NCI-H748 treated with DMSO at 0.1 percent for 48 hours (cell line): ENCODE data around the gene TNFSF8.

Source experiments
- DNase-seq: peaks from one replicate; lab custom pipeline; 2025; lab: John Stamatoyannopoulos, UW

TNFSF8 gene

DNA sequence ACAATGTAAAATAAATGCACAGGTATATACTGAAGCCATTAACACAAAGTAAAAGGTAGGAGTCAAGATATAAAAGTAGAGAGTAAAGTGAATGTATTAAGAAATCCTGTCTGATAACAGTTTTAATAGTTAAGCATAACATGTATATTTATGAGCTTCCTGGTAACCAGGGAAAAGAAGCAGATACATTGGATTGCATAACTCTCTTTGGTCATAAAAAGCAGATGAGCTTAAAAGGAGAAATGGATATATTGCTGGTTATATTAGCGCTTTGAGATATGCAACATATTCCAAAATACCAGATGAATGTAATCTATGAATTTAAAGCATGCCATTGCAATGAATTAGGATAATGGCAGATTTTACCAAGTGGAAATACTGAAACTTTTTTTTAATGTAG lies 6.2 kb upstream of the TNFSF8 start:
- DNase-seq = no peak

DNA sequence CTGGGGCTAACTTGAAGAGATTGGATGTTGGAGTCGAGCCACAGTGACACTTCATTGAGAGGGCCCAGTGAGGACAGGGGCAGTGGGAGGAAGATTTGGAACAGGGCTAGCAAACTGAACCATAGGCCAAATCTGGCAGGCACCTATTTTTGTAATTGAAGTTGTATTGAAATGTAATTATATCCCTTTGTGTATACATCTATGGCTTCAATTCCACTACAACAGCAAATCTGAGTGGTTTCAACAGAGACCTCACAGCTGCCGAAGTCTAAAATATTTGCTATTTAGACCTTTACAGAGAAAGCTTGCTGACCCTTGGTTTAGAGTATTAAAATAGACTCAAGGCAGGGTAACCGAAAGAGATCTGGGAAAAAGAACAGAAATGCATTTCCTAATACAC lies 4.7 kb upstream of the TNFSF8 start:
- DNase-seq = no peak

DNA sequence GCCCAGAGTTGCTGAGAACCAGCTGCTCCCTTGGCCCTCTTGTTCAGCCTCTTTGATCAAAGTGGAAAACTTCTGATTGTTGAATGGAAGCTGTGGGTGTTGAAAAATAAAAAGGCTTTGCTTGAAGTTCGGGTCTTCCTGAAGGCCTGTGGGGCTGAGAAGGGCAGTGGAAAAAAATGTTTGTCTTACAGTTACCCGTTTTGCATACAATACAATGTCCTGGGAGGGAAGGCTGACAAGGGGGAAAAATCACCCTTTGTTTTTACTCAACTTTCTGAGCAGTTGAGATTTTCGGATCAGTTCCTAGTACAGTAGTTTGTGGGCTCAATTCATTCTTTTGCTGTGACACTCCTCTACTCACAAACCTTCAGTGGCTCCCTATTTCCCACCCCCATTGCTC lies 2.1 kb upstream of the TNFSF8 start:
- no peak for DNase-seq

DNA sequence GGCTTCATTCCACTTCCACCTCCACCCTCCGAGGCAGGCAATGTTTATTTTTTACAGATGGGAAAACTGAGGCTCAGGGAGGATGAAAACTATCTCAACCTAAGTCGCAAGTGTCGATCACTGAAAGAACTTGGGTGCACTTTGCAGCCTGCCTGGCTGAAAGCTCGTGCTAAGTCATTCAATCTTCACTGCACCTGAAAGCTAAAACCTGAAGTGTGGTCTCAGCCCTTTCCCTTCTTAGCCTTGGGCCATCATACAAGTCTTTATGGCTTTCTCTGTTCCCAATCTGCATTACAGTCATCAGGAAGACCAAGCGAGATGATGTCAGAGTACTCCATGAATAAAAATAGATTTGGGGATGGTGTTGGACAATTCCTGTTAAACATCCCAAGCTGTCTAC lies 1.0 kb upstream of the TNFSF8 start:
- no peak for DNase-seq

DNA sequence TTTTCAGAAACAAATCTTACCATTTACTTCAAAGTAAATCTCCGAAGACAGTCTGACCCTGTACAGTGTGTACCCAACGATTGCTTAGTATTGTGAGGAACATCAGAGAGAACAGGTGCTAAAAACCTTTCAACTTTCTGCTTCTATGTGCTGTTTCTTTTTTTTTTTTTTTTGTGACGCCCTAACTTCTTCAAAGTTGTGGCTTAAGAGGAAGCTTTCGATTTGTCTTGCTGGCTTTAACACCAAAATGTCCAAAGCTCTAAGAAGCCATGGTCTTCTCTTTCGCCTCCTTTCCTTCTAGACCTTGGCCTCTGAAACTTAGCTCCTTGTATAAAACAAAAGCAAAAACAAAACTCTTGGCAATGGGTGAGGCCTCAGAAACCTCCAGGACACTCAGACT lies 1.2 kb downstream of the TNFSF8 start:
- no peak for DNase-seq

DNA sequence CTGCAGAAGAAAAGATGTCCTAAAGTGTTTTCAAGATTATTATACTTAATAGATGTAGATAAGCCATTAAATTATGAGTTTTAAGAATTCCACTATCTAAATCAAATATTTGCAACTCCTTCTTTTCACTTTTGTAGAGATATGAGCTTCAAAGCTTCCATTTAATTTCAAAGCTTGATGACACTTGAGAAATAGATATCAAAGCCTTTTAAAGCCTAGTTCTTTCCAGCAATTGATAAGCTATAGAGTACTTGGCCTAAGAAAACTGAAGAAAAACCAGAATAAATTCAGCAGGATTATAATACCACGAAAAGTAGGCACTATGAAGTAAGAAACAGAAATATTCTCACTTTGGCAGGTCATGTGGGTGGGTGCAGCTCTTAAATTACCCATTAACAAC lies 1.7 kb downstream of the TNFSF8 start:
- DNase-seq = no peak

DNA sequence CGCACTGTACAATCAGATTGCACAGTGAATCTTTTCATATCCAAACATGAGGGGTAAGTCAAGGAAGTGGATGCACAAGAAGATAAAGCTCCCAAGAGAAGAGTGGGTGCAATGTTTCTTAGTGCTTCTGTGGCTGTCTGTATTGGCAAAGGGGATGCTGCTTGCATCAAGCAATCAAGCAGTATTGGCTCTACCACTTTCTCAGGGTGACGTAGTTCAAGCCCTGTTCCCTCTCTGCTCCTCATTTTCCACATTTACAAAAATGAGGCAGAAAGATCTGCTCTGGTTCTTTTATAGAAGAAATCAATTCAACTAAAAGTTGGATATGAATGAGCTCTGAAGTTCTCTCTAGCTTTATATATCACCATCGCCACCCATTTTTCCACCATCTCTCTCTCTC lies 2.3 kb downstream of the TNFSF8 start:
- DNase-seq = no peak

DNA sequence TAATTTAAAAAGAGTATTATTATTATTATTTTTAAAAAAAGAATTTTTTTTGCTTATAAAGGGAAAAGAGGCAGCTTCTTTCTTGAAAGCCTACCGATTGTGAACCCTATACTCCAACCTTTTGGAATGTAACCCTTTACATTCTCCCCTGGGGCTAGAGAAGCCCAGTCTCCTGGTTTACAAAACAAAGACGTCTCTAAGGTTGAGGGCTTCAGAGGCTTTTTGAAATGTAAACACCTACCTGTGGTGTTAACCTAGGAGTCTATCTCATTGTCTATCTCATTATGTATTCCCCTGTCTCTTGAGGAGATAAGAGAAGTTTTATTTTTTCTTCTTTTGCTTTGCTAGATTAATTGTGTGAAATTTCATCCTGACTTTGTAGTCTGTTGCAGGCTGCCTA lies 4.7 kb downstream of the TNFSF8 start:
- DNase-seq = no peak

DNA sequence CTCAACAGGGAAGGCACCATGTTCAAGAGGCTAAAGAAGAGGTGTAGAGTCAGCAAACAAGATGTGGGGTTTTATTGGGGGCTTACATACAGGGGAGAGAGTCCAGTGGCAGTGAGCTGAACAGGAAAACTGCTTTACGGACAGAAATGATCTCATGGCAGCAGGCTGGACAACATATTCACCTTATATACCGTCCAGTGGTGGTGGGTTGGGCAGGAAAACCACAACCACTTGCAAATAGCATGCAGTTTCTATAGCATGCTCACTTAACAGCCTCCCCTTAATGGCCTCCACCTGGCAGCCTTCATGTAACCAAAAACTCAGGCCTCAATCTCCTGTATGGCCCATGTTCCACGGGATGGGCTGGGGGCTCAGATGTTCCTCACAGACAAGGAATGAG lies 5.4 kb downstream of the TNFSF8 start:
- DNase-seq = no peak

DNA sequence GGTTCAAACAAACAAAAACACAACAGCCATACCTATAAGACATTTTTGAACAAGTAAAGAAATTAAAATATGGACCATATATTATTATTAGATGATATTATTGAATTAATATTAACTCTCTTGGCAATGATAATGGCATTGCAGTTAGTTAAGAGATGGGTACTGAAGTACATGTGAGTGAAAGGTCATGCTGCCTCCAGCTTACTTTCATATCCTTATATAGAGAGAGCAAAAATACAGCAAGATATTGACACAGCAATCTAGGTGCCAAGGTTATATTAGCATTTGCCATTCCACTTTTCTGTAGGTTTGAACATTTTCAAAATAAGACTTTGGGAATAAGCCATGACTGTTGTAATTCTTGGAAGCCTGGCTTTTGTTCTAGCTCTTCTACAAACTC lies 6.1 kb downstream of the TNFSF8 start:
- DNase-seq = no peak

DNA sequence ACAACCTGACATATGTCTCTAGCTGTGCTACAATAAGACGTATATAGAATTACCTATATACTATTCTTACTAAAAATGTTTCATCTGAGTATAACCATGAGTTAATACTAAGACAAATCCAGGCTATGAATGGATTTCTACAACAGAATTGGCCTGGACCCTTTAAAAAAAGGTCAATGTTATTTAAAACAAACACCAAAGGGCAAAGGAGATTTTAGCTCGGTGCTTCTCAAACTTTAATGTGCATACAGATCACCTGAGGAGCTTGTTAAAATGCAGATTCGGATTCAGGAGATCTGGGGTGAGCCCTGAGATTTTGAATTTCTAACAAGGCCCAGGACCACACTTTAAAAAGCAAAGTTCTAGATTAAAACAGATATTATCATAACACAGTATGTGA lies 6.5 kb downstream of the TNFSF8 start:
- DNase-seq = no peak

DNA sequence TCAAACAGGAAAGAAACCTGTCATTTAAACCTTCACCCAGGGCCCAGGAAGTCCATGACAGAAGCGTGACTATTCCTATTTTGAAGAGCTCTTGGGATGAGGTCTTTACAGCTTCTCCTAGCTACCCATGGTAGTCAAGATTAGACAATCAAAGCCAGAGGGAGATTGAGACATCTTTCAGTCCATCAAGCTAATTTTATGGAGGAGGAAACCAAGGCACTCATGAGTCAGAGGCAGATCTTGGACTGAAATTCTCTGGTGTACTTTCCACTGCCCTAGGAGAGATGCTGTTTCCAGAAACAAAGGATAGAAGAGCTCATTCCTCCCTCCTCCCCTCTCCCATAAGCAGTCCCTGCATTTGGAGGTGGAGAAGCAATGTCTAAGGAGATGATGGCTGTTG lies 9.2 kb downstream of the TNFSF8 start:
- DNase-seq = no peak

DNA sequence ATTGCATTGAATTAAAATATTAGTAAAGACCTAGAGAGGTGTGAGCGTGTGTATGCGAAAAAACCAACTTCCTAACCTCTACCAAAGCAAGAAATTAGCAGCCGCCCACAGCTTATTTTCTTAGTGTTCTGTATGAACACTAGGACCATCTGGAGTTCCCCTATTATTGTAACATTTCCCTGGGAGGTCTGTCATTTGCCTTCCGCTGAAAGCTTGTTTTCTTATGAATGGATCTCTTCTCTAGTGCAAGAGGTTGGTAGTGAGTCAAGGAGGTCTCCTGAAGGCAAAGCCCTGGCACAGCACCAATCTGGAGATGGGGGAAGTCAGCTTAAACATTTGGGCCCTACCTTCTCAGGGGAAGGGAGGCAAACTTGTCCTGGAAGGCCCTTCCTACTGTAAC lies 10.8 kb downstream of the TNFSF8 start:
- no peak for DNase-seq

DNA sequence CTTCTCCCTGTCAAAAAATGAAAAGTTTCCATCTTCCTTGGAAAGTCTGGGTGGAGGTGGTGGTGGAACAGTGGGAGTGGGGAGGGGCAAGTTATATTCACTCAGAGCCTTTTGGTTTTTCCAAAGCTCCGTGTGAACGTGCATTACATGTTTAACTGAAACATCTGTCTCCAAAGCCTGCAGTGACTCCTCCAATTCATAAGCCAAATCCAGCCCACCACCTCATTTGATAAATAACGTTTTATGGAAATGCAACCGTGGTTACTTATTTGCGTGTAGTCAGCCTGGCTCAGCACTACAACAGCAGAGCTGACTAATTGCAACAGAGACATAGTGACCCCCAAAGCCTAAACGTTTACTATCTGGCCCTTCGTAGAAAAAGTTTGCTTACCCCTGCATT lies 13.9 kb downstream of the TNFSF8 start:
- DNase-seq = no peak

DNA sequence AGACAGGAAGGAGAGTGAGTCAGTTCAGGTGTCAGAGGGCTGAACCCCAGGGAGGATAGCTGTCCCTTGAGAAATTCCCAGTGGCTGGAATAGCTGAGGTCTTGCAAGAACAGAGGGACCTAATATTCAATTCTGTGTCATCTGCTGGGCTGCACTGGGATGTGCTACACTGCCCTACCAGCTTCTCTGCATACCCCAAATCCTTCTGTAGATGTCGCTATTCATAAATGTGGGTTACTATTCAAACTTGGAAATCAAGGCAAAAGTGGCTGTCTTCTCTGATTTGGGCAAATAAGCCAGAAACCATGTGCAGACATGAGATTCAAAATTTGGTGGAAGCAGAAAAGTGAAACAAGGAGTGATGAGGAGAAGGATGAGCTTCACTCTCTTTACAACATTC lies 16.3 kb downstream of the TNFSF8 start:
- no peak for DNase-seq

DNA sequence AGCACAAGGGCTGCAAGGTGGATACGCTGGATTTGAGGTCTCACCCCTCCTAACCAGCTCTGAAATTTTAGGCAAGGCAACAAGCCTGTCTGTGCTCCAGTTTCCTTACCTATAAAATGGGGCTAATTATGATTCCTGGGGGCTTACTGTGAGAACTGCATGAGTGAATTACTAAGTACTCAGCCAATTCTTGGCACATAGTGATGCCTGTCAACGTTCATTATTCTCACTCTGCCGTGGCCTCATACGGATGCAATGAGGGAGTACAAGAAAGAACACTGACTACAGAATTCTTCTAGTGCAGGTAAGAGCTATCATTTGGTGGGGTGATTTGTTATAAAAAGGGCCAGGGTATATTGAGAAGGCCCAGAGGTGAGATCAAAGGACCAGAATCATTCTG lies 16.7 kb downstream of the TNFSF8 start:
- no peak for DNase-seq

DNA sequence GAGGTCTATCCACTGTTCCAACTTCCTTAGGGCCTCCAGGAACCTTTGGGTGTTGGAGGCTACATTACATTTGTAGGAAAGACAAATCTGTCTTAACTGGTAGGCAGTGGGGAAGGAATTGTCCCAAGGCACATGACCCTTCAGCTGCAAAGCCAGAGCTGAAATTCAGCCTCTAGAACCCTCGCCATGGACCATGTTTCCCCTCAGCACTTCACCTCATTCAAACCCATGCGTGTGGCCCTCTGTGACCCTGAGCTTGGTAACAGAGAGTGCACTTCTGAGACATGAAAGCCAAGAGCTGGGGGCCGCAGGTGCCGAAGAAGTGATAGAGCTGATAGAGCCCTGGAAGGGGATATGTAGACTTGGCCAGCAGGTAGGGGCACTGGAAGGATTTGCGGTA lies 17.2 kb downstream of the TNFSF8 start:
- DNase-seq = no peak

DNA sequence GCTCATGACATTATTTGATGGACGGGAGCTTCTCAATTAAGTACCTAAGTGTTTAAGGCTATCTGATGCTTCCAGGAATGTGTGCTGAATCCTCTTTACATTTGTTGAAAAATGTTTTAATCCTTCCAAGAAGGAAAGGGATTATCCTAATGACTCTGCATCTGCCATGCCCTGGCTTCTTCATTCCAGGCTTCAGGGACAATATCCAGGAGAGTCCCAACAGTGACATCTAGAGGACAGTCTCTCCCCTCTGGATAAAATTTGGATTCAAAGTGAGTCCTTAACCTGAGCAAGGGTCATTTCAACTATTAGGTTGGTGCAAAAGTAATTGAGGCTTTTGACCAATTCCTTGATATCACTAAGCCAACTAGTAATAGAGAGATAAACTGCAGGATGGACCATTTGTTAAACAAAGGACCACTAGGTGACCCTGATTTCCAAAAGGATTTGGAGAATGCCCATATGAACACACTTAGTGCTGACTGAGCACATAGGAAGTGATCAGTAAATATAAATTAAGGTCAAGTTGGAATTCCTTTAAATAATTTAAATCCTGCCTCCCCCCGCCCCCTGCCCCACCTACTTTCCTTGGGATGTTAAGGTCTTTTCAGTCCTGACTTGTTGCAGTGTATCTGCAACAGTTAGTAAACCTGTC lies 19.1 kb downstream of the TNFSF8 start:
- peak; percentile 27 for DNase-seq

DNA sequence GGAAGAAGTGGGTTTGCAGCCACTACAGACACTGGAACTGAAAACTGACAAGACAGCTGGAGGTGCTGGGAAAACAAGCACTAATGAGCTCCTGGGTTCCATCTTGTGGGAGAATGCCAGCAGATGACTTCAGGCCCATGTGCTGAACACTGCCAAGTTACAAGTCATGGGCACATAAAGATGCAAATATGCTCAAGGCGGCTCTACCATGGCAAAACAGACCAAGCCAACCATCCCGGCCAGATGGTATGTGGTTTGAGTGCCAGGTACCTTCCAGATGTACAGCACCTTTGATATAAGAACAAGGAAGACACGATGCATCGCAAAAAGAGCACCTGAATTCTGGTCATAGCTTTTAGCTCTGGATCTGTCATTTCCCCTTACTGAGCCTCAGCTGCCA lies 19.9 kb downstream of the TNFSF8 start:
- no peak for DNase-seq

DNA sequence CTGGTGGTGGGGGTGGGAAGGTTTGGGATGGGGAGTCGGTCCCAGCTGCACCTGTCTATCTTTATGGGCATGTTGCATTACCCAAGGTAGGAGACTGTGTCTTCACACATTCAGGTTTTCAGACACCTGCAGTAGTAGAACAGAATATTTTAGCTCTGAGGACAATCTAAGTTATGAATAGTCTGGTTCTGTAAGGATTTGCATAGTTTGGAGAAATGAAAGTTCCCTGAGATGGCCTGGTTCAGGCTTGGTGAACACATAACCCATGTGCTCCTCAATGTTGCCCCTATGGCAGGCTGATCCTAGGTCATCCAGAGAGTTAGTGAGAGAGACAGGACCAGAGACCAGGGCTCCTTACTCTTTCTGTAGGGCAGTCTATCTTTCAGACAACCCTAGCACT lies 20.7 kb downstream of the TNFSF8 start:
- no peak for DNase-seq

DNA sequence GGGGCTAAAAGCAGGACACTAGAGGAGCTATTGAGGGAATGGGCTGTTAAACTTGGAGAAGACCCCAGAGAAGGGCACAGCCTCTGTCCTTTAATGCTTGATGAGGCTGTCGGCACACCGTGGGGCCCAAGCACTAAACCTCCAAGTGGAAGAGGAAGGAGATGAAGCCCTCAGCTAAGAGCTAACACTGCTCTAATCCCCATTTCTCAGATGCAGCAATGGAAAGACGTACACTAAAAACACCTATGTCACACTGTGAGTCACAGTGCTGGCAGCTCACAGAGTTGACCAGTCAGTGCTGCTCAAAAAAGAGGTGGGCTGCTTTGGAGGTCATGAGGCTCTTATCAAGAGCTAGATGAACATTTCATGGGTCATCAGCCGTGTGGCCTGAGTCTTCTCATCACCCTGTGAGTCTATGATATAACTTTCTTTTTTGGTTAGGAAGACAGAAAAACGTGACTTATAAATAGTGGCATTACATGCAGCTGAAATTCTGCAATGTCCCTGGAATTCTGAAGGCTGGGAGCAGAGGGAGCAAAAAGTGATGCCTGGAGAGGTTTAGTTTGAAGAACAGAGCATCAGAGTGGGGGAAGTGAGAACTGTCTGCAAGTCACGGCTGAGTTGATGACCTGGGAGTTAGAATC lies 21.5 kb downstream of the TNFSF8 start:
- DNase-seq = no peak

DNA sequence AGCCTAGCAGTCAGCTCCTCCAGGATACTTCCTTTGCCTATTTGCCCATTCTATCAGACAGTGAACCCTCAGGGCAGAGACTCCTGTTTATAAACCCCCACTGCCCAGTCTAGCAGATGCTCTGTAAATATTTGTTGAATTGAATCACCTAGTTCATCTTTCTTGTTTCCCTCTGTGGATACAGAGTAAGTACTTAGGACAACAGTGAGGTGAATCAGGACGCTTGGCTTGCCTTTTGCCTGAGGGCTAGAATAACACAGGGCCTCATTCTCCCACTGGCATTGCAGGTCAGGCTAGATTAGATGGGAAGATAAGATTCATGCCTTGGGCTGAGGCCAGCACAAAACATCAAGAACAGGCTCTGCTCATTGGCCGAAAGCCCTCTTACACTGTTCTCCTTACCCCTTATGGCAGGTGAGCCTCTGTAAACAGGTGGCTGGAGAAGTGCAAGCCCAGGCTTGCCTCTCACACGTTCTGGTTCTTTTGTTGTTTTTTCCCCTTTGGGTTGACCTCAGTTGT lies 22.2 kb downstream of the TNFSF8 start:
- DNase-seq = peak; percentile 97

DNA sequence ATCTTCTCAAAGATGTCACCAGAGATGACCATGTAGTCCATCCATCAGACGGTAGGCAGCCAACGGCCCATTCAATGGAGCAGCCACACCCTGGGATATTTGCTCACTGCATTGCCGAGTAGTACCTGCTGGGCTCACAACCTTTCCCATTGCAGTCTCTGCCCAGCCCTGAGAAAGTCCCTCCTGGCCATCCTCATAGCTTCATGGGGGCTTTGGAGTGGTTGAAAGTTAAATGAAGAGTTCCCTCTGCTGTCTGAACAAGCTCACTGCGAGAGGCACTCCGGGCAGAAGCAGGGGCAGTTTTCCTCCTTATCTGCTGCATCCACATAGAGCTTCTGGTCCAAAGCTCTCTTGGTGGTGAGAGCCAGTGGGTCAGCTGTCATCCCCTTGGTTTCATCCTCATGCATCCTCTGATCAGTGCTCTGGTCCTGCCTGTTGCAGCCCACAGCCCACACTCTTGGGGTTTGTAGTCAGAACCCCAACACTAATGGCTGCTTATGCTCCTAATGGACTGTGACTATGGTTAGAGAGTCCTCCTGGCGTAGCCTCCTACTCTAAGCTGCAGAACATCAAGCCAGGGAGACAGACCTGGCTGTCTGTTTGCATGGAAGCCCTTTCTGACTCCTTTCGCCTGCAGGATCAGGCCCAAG lies 23.3 kb downstream of the TNFSF8 start:
- peak; percentile 81 for DNase-seq
